Mesenteric fat pad (tissue), 1 donor: ENCODE results near the gene TNFRSF13B. TPM values are rescaled to one million over a fixed set of nuclear protein-coding genes. Genes with fewer than 3 reads are reported as not detected.

ENCODE experiments used
- DNase-seq: peaks from one replicate; pipeline ENCODE4 v3.0.0-alpha.2; 2020; ENCODE audit warnings: low spot score
- total RNA-seq: library from RNA; stranded (reverse); fragmentation: NEBNext Ultra II Directional; extraction: Animal tissue kit (Norgen Biotek cat#: 25700); gene quantifications from one replicate; pipeline ENCODE4 v1.2.1, GENCODE V29; 2021
- donor health status: DM: yes; HTN: yes; CAD: no.

The TNFRSF13B gene
- total RNA-seq, 1 donor from 2014 or later, result not detected

DNA sequence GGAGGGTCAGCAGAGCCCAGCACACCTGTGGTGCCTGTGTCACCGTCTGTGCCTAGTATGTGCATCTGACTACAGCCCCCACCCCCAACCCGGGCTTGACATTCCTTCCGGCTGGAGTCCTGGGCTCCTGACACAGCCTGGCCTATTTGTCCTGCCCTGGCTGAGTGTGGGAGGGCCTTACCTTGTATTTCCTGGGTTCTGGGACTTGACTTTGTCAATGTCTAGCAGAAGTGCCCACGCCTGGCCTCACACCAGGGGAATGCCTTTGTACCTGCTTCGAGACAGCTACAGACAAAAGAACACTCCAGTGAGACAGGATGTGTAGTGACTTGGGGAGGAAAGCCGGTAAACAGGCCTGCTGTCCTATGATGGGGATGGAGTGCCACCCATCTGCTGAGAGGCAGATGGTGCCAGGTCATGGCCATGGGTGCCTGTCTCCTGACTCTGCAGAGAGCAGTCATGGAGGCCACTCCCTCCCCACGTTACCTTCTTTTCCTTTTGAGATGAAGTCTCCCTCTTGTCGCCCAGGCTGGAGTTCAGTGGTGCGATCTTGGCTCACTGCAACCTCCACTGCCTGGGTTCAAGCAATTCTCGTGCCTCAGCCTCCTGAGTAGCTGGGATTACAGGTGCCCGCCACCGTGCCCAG is 42.8 kb downstream of the TNFRSF13B start:
- DNase-seq, result peak; percentile 68

GRCh38 chr17:16928406-16929034 is 43.4 kb downstream of the TNFRSF13B start:
- DNase-seq, result peak; percentile 69

DNA sequence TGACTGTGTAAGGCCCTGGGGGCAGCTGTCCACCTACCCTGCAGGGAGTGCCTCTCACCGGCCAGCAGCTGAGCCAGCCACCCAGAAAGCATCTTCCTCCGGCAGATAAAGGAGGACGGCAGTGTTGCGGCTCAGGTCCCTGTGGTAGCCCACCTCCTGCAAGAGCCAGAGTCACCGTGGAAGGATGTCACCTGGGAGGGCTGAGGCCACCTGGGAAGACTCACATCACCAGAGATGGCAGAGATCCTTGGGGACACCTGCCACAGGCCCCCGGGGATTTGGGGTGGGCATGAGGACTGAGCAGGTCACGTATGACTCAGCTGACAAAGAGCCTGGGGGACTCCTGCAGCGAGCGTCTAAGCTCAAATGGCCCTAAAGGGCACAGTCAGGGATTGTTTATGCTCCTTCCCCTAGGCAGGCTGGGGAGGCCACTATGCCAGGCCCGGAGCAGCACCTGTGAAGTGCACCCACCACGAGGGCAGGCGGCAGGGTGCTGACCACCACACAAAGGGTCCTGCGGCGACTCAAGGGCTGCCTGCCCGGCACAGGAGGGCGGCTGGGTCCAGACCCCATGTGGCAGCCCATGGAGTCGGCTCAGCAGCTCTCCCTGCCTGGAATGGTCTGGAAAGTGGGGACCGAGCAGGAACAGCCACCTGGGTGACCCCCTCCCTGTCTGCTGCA is 44.1 kb downstream of the TNFRSF13B start:
- peak; percentile 68 for DNase-seq

- DNase-seq, result peak; percentile 88
Observed at GRCh38 chr17:16926571-16927451, 45.1 kb downstream of the TNFRSF13B start.

- peak; percentile 75 for DNase-seq
Observed at GRCh38 chr17:16926061-16926511, 45.8 kb downstream of the TNFRSF13B start.

- peak; percentile 73 for DNase-seq
Observed at GRCh38 chr17:16925461-16926060, 46.4 kb downstream of the TNFRSF13B start.

- DNase-seq, result peak; percentile 85
Observed at GRCh38 chr17:16924696-16925440, 47.0 kb downstream of the TNFRSF13B start.

GRCh38 chr17:16923904-16924695 is 47.8 kb downstream of the TNFRSF13B start:
- peak; percentile 59 for DNase-seq

GRCh38 chr17:16923097-16923903 is 48.6 kb downstream of the TNFRSF13B start:
- DNase-seq, result peak; percentile 85

- DNase-seq, result no peak
Observed at GRCh38 chr17:16922386-16923096, 49.4 kb downstream of the TNFRSF13B start.

DNA sequence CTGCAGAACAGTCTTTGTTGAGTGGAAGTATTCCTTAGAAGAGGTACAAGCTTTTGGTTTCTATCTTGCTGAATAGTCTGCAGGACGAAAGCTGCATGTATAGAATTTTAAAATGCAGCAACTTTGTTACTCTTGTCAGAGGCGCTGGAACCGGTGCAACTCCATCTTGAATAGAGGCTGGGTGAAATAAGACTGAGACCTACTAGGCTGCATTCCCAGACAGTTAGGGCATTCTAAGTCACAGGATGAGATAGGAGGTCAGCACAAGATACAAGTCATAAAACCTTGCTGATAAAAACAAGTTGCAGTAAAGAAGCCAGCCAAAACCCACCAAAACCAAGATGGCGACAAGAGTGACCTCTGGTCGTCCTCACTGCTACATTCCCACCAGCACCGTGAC is 50.5 kb downstream of the TNFRSF13B start:
- DNase-seq, result peak; percentile 12

GRCh38 chr17:16920628-16921020 is 51.3 kb downstream of the TNFRSF13B start:
- peak; percentile 59 for DNase-seq

GRCh38 chr17:16919663-16920627 is 52.0 kb downstream of the TNFRSF13B start:
- DNase-seq, result peak; percentile 85

DNA sequence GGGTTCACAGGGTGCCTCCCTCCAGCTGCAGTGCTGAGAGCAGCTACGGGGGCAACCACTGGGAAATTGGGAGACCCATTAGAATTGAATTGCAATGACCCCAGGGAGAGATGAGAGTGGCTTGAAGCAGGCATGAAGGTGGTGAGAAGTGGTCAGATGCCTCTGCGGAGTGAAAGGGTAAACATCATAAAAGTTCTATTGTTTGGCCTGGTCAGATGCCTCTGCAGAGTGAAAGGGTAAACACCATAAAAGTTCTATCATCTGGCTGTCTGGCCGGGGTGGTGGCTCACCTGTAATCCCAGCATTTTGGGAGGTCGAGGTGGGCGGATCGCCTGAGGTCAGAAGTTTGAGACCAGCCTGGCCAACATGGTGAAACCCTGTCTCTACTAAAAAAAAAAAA is 53.5 kb downstream of the TNFRSF13B start:
- no peak for DNase-seq

DNA sequence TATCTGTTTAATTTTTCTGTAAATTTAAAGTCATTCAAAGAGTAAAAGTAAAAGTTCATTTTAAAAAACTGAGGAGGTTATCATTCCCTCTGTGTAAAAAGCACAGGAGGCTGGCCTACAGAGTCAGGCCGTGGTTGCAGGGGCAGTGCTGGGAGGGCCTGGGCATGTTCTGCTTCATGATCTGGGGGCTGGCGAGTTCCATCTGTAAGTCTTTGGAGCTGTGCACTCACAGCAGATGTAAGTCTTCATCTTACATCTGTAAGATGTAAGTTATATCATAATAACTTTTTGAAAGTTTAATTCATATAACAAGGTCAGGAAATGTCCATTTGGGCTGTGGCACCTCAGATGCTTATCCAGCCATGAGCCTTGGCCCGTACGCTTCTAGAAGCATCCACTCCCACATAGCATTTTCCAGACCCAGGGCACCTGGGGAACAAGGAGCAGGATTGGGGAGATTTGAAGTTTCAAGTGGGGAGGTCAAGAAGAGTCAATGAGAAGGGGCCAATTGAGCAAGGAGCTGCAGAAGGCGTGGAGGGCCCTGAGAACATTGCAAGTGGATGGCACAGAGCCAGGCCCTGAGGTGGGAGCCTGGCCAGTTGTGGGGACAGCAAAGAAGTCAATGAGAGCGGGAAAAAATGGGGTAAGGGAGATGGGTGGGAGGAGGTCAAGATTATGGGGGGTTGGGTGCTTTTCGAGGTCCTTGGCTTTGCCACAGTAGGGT is 54.1 kb downstream of the TNFRSF13B start:
- peak; percentile 62 for DNase-seq

DNA sequence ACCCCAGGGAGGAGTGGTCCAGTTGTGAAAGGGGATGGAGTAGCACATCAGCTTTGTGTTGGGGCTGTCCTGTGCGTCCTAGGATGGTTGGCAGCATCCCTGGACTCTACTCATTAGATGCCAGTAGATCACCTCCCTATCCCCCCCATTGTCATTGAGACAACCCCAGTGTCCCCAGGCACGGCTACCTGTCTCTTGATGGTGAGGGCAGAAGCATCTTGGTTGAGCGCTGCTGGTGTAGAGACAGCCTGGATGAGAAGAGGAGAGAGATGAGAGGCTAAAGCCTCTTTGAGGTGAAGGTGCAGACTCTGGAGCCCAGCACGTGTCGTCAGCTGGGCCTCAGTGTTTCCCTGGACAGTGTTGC is 55.4 kb downstream of the TNFRSF13B start:
- DNase-seq, result peak; percentile 53
